ENCODE data around the gene BHLHE40.

The BHLHE40 gene

GRCh38 chr3:5021116-5022092 is 42.2 kb downstream of the BHLHE40 start:
- DNase-seq (ENCODE audit: low spot score), result no peak

- DNase-seq (ENCODE audit: low spot score), result no peak
Observed at GRCh38 chr3:5022187-5022965, 43.1 kb downstream of the BHLHE40 start.

- no peak for DNase-seq (ENCODE audit: low spot score)
Observed at GRCh38 chr3:5022966-5023776, 43.9 kb downstream of the BHLHE40 start.

- no peak for DNase-seq (ENCODE audit: low spot score)
Observed at GRCh38 chr3:5023777-5024346, 44.6 kb downstream of the BHLHE40 start.

- no peak for DNase-seq (ENCODE audit: low spot score)
Observed at GRCh38 chr3:5026046-5026362, 46.8 kb downstream of the BHLHE40 start.

- DNase-seq (ENCODE audit: low spot score), result no peak
Observed at GRCh38 chr3:5029715-5030114, 50.5 kb downstream of the BHLHE40 start.

- DNase-seq (ENCODE audit: low spot score), result no peak
Observed at GRCh38 chr3:5030152-5030551, 50.9 kb downstream of the BHLHE40 start.

- DNase-seq (ENCODE audit: low spot score), result no peak
Observed at GRCh38 chr3:5032844-5033243, 53.6 kb downstream of the BHLHE40 start.
